ENCODE data around the gene KAZN. TPM values are rescaled to one million over a fixed set of nuclear protein-coding genes. Genes with fewer than 3 reads are reported as not detected.
A peak's percentile ranks its signal among the peaks of the same experiment; 100 is the strongest.

The KAZN gene
- total RNA-seq, 1 experiment from 2014 or later: 3.4 TPM

DNA sequence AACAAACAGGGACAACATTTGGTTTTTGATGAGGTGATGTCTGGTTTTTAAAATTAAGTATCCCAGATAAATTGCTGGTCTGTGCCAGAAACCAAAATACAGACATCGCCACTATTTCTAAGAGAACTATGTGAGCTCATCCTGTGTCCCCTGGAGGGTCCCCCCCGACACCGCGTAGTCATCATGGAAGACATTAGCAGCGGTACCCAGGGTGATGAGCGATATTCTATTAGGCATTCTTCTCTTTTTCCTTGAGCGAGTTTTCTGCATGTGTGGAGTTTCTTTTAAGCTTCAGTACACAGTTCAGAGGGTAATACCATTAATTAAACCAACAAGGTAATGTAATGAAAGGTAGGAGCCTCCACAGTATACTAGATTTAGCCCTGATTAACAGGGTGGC is 26.5 kb downstream of the KAZN start:
- Histone ChIP-seq H3K36me3 (no peaks in the 10 kb centered on the region), H3K9me3 (no peaks in the 10 kb centered on the region), H3K4me3 (no peak overlapping the region), H3K27me3 (no peaks in the 10 kb centered on the region)
- no peak for DNase-seq

DNA sequence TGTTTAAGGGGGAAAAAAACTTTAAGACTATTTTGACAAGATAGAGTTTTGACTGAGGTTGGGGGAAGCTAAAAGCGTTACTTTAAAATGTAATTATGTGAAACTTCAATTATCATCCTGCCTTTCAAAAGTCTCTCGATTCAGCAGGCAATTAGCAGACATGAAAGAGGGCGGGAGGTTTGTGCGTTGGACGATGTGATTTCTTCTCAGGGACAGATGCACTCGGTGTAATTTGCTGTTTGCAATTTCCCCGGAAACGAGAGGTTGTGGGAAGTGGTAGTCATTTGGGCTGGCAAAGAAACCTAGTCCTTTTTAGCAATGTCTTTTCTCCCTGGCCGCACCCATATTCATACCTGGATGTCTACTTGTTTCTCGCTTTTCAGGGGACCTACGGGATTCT is 27.1 kb downstream of the KAZN start:
- Histone ChIP-seq H3K4me3 (no peak overlapping the region), H3K27me3 (no peaks in the 10 kb centered on the region), H3K9me3 (no peaks in the 10 kb centered on the region), H3K36me3 (no peaks in the 10 kb centered on the region)
- DNase-seq: no peak

GRCh38 chr1:14625996-14626395 is 27.5 kb downstream of the KAZN start:
- no peak for DNase-seq
- Histone ChIP-seq H3K4me3 (no peak overlapping the region), H3K27me3 (no peaks in the 10 kb centered on the region), H3K36me3 (no peaks in the 10 kb centered on the region), H3K9me3 (no peaks in the 10 kb centered on the region)

- Histone ChIP-seq H3K27me3 (no peaks in the 10 kb centered on the region), H3K36me3 (no peaks in the 10 kb centered on the region), H3K4me3 (no peak overlapping the region), H3K9me3 (no peaks in the 10 kb centered on the region)
- DNase-seq: peak; percentile 3
These were observed 28.6 kb downstream of the KAZN start for GRCh38 chr1:14626869-14627607.

DNA sequence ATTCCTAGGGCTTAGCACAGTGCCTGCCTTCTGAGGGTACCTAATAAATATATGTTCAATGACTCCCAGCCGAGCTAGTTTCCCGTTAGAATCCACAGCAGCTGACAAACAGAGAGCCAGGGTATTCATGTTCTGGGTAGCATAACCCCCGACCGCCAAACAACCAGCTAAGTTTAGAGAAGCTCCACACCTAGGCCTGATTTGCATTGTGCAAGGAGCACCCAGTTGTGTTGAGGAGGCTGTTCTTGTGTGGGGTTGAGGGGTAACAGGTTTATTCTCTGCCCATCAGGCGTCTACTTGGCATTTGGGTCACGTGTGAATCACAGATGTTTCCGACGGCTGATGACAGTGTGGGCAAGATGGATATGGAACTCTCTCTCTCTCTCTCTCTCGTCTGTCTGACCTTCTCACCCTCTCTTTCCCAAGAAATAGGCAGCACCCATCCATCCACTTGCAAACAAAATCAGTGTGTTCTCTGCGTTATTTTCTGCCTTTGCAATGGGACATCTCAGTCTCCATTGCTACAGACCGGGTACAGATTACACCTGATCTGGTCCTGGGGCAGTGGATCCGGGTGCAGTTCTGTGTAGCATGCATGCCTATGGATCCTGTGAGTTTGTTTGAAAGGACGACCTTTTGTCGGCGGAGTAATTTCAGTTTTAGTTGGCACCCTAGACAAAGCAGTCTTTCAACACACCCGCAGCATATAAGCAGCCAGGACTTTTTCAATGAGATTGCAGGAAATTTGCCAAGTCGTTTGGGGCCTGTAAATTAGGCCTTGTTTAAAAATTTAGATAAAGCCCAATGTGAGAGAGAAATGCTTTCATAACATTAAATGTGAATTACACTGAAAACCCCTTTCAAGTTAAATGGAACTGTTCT is 29.4 kb downstream of the KAZN start:
- DNase-seq: no peak
- no peaks in the 10 kb centered on the region for H3K9me3 ChIP-seq

GRCh38 chr1:14629363-14630014 is 31.0 kb downstream of the KAZN start:
- no peak for DNase-seq
- no peaks in the 10 kb centered on the region for H3K36me3 ChIP-seq
- H3K4me3 ChIP-seq: no peak overlapping the region
- no peaks in the 10 kb centered on the region for H3K9me3 ChIP-seq
- H3K27me3 ChIP-seq: no peaks in the 10 kb centered on the region

More for the DNA sequence above, 29.4 kb downstream of the KAZN start:
- Histone ChIP-seq H3K4me3 (no peak overlapping the region), H3K27me3 (no peaks in the 10 kb centered on the region), H3K36me3 (no peaks in the 10 kb centered on the region)

DNA sequence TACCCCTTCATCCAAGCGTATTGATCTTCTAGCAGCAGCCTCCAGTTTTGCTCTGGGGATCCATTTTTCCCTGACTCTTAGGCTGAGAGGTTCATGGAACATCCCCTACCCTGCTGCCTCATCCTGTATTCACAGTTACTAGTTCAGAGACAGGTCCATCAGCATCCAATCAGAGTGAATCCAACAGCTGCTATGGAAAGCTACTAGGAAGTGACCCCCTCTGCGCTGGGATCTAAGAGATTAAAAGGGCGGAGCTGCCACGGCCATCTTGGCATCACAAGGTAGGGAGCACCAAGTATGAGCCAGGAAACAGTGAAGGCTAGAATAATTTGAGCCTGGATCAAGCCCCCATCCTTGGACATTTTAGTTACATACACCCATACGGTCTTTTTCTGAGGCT is 32.5 kb downstream of the KAZN start:
- no peaks in the 10 kb centered on the region for H3K36me3 ChIP-seq
- DNase-seq: no peak
- H3K4me3 ChIP-seq: no peak overlapping the region
- no peaks in the 10 kb centered on the region for H3K9me3 ChIP-seq
- H3K27me3 ChIP-seq: no peaks in the 10 kb centered on the region

DNA sequence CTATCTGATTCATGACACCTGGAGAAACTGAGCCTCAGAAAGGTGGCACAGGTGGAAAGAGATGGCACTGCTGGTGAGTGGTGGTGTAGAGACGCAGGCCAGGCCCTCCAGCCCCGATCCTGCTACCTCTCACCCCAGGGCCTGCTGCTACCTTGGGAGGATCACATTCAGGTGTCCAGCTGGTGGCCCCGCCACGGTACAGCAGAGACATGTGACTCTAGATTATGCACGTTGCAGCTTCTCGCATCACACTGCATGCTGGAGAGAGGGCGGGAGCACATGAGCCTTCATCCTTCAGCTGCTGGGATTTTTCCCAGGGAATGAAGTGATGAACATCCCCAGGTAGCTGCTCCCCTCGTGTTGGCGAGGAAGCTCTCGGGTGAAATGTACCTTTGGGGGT is 32.9 kb downstream of the KAZN start:
- Histone ChIP-seq H3K27me3 (no peaks in the 10 kb centered on the region), H3K9me3 (no peaks in the 10 kb centered on the region), H3K4me3 (no peak overlapping the region), H3K36me3 (no peaks in the 10 kb centered on the region)
- no peak for DNase-seq

GRCh38 chr1:14634486-14634885 is 36.0 kb downstream of the KAZN start:
- H3K27me3 ChIP-seq: no peaks in the 10 kb centered on the region
- no peaks in the 10 kb centered on the region for H3K36me3 ChIP-seq
- no peak for DNase-seq
- no peaks in the 10 kb centered on the region for H3K9me3 ChIP-seq
- no peak overlapping the region for H3K4me3 ChIP-seq

- Histone ChIP-seq H3K9me3 (no peaks in the 10 kb centered on the region), H3K36me3 (no peaks in the 10 kb centered on the region), H3K4me3 (no peak overlapping the region), H3K27me3 (no peaks in the 10 kb centered on the region)
- no peak for DNase-seq
These were observed 36.9 kb downstream of the KAZN start for GRCh38 chr1:14635421-14635820.

GRCh38 chr1:14636897-14637632 is 38.6 kb downstream of the KAZN start:
- no peaks in the 10 kb centered on the region for H3K27me3 ChIP-seq
- no peak overlapping the region for H3K4me3 ChIP-seq
- H3K36me3 ChIP-seq: no peaks in the 10 kb centered on the region
- no peak for DNase-seq
- no peaks in the 10 kb centered on the region for H3K9me3 ChIP-seq

GRCh38 chr1:14639291-14640050 is 41.0 kb downstream of the KAZN start:
- Histone ChIP-seq H3K27me3 (no peaks in the 10 kb centered on the region), H3K36me3 (no peaks in the 10 kb centered on the region), H3K9me3 (no peaks in the 10 kb centered on the region), H3K4me3 (no peak overlapping the region)
- DNase-seq: no peak

DNA sequence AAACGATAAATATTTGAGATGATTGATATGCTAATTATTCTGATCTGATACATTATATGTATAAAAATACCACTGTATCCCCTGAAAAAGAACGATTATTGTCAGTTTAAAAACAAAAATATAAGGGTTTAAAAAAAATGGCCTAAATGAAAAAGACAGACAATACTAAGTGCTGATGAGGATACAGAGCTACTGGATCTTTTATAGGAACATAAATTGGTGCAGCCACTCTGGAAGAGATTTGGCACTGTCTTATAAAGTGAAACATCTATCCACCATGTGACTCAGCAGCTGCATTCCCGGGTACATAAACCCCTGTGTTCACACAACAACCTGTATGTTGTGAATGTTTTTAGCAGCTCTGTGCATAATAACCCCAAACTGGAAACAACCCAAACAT is 44.2 kb downstream of the KAZN start:
- Histone ChIP-seq H3K4me3 (no peak overlapping the region), H3K27me3 (no peaks in the 10 kb centered on the region), H3K36me3 (no peaks in the 10 kb centered on the region), H3K9me3 (peaks cover 2% of the 10 kb centered on the region; the same call in 1 of the 2 replicates)
- DNase-seq: no peak

DNA sequence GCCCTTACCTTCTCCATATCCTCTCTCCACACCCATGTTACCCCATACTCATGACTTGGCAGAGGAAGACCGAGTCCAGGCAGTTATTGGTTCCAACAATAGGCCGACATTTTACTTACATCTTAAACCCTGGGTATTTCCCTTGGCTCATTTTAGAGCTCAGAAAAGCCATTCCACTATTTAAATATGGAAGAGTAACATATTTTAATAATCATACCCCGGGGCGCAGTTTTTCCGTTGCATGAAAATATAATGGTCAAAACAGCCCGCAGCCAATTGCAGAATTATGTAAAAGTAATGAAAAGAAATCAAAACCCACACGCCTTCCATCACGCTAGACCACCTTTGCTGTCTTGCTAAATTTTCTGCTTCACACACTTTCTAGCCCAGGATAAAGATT is 48.5 kb downstream of the KAZN start:
- no peak for DNase-seq
- H3K36me3 ChIP-seq: no peaks in the 10 kb centered on the region
- H3K4me3 ChIP-seq: no peak overlapping the region
- no peaks in the 10 kb centered on the region for H3K27me3 ChIP-seq
- peaks cover 2% of the 10 kb centered on the region; the same call in 1 of the 2 replicates for H3K9me3 ChIP-seq

DNA sequence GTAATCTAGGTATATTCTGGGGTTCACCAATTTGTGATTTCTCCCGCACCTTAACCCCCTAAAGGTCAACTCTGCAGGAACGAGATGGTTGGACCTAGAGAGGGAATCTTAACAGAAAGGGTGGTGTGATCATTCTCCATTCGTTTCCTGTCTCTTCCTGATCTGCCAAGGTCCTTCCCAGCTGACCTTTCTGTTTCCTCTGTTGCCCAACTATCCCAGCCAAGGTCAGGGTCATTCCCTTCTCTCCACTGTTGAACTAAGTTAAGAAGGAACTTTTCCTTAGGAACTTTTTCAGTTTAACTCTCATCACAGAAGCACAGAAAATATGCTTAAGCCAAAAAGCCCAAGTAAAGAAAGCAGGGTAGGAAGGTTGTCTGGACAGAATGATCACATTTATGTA is 49.3 kb downstream of the KAZN start:
- no peak for DNase-seq
- H3K9me3 ChIP-seq: peaks cover 2% of the 10 kb centered on the region; the same call in 1 of the 2 replicates
- no peak overlapping the region for H3K4me3 ChIP-seq
- no peaks in the 10 kb centered on the region for H3K36me3 ChIP-seq
- no peaks in the 10 kb centered on the region for H3K27me3 ChIP-seq

- Histone ChIP-seq H3K27me3 (no peaks in the 10 kb centered on the region), H3K4me3 (no peak overlapping the region), H3K36me3 (no peaks in the 10 kb centered on the region), H3K9me3 (peaks cover 2% of the 10 kb centered on the region; the same call in 1 of the 2 replicates)
- no peak for DNase-seq
These were observed 49.9 kb downstream of the KAZN start for GRCh38 chr1:14648391-14648790.
